Cardiac septum (tissue), 1 donor: Measurements from ENCODE around the gene B9D2. TPM values are rescaled to one million over a fixed set of nuclear protein-coding genes. Genes with fewer than 3 reads are reported as not detected.
"Not testable (repeated sequence)": the region's sequence is repeated elsewhere in the genome, so short reads cannot be mapped to it uniquely, and the experiment has no call there.

Experiments used
- DNase-seq: peaks from one replicate; pipeline ENCODE4 v3.0.0-alpha.2; 2020; ENCODE audit warnings: low spot score
- intact Hi-C: fragments of 100-400 bp; cut with DNase I; formaldehyde crosslinking; loops from one replicate; pipeline ENCODE4 v1.14.0; 2022
- total RNA-seq: library from RNA; stranded (reverse); fragmentation: NEBNext Ultra II Directional; extraction: Animal tissue kit (Norgen Biotek cat#: 25700); gene quantifications from one replicate; pipeline ENCODE4 v1.2.1, GENCODE V29; 2021
- donor health status: DM: no; HTN: no; CAD: no.

B9D2 gene
- total RNA-seq, 1 donor from 2014 or later, result 1.9 TPM

DNA sequence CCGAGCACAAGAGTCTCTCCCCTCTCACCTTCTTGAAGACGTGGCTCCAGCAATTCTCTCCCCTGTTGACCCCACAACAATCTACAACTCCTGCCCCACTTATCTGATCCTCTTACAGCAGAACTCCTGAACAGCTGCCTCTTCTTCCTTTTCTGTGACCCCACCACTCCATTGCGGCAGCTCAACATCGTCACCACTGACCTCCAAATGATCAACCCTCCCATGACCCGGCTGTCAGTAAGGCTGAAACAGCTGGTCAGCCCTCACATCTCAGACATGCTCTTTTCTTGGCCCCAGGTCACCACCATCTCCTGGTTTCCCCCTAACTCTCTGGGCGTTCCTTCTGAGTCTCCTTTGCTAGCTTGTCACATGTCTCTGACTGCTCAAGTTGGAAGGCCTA is 31.4 kb upstream of the B9D2 start:
- intact Hi-C loops, result loop anchor here (5.0 kb wide), 1 partner anchor 33 kb away; the partner anchor contains the start of gene B9D2
- no peak for DNase-seq

DNA sequence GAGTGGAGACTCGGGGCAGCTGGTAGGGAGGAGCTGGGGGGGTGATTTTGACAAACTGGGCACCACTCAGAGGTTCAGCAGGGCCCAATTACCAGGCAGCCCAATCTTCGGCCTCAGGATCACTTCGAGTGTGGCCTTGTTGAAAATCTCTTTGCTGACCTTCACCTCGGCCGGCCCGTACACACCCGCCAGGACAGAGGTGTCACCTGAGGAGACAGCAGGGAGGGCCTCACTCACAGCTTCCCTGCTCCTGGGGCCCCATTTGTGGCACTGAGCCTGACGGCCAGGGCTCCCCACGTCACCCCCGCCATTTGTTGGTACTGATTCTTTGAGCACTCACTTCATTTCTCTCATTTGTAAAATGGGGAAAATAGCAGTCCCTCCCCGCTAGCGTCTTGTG is 28.8 kb upstream of the B9D2 start:
- DNase-seq, result no peak
- intact Hi-C loops, result no loop called here

DNA sequence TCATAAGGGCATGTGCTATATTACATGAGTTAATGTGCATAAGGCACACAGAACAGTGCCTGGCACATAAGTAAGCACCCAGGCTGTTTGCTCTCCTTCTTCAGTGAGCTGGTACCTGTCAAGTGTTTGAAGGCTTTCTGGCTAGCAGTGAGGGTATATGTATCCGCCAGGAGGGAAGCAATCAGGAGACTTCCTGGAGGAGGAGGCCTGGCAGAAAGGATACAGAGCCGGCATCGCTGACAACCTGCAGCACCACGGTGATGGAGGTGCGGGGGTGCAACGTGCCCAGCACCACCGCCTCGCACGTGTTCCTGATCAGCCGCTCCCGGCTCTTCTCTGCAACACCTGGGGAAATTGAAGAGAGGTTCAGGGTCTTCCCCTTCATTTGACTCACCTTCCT is 27.7 kb upstream of the B9D2 start:
- no peak for DNase-seq
- intact Hi-C loops, result no loop called here

DNA sequence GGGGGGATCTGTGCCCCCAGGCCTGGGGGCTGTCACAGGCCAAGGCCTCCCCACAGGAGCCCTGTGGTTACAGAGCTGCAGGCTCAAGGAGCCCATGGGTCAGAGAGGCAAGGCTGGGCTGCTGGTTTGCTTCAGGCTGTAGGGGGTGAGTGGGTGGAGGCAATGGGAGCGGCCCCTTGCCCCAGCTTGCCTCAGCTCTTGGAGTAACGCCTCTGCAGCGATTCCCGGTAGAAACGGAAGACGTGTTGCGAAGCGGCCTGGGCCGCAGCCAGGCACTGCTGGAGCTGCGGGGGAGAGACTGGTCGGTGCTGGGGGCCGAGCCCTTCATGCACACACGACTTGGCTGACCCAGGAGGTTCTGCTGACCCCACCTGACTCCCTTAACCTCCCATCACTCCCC is 22.5 kb upstream of the B9D2 start:
- DNase-seq, result no peak
- intact Hi-C loops, result no loop called here

DNA sequence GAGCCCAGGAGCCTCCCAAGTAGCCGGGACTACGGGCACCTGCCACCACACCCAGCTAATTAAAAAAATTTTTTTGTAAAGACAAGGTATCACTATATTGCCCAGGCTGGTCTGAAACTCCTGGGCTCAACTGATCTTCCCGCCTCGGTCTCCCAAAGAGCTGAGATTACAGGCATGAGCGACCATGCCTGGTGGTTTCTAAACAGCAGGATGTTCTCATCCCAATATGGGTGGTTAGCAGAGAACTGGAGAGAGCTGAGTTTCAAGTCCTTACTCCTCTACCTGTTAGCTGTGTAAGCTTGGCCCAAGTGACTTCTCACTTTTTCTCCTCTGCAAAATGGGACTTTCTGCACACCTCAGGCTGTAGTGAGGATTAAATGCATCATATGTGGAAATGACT is 20.4 kb upstream of the B9D2 start:
- no peak for DNase-seq
- intact Hi-C loops, result no loop called here

DNA sequence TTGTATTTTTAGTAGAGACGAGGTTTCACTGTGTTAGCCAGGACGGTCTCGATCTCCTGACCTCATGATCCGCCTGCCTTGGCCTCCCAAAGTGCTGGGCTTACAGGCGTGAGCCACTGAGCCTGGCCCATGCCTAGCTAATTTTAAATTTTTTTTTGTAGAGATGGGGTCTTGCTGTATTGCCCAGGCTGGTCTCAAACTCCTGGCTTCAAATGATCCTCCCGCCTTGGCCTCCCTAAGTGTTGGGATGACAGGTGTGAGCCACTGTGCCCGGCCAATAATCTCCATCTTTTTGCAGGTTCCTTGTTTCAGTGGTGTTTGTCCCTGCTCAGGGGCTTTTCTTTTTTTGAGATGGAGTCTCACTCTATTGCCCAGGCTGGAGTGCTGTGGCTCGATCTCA is 17.6 kb upstream of the B9D2 start:
- DNase-seq, intact Hi-C loops: not testable (repeated sequence)

DNA sequence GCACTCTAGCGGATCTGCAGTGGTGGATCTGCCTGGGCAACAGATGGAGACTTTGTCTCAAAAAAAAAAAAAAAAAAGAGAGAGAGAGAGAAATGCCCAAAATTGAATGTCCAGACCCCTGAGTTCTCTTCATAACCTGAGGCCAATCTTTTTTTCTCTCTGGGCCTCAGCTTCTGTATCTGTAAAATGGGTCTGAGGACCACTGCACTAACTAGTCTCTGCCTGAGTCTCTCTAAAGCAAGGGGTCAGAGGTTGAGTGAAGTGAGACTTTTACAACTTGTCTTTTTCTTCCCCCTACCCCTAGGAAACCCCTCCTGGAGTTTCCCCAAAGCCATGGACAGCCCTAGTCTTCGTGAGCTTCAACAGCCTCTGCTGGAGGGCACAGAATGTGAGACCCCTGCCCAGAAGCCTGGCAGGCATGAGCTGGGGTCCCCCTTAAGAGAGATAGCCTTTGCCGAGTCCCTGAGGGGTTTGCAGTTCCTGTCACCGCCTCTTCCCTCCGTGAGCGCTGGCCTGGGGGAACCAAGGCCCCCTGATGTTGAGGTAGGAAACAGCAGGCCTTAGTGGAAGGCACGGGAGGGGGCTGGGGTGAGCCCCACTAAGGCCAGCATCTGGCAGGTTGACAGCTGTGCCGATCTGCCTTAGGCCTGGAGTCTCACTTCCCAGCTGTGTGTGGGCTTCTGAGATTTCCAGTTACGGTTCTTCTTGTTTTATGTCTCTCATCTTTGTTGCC is 14.2 kb upstream of the B9D2 start:
- no peak for DNase-seq
- intact Hi-C loops, result no loop called here

DNA sequence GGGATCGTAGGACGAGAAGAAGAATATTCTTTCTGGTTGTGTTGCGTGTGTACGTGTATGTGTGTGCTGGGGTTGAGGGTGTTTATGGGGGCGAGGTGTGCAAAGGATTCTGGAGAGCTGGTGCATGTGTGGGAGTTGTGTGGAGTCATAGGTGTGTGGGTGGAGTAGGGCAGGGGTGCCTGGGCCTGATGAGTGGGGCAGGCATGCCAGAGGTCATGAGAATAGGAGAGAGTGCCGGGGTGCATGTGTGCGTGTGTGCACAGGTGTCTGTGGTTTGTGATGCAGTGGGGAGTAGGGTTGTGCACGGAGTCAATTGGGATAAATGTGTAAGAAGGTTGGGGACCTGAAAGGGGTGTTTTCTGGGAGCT is 13.0 kb upstream of the B9D2 start:
- intact Hi-C loops, result no loop called here
- no peak for DNase-seq

DNA sequence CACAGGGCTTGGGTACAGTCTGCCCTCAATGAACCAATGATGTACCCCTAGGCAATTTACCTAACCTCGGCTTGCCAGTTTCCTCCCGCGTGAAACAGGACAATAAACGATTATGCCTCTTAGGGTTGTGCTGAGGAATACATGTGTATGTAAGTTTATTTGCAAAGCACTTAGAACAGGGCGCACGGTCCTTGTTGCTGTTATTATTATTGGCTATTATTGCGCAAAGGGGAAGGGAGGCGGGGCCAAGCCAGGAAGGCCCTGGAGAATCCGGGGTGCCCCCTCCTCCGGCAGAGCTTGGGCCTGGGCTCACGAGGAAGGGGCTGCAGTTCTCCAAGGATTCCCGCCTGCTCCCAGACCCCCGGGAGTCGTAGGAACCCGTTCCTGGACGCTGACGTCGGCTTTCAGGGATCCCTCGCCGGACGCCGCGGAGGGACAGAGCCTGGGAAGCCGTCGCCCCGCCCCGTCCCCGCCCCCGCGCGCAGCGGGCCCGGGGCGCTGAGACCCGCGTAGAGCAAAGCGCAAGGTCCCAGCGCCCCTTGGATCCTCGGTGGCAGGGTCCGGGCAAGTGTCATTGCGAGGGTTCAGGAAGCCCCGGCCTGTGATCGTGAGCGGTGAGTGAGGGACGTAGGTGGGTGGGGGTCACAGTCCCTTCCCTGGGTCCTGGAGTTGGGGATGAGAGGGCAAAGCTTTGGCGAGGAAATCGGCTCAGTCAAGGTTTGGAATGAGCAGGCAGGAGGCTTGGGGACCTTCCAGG is 12.5 kb upstream of the B9D2 start, which contains the start of gene TMEM91:
Gene TMEM91 (plus strand): TSS at position 293 of the 757 bp plus-strand sequence. CDS start 1,777 bp downstream, outside the sequence.
- intact Hi-C loops, result no loop called here

DNA sequence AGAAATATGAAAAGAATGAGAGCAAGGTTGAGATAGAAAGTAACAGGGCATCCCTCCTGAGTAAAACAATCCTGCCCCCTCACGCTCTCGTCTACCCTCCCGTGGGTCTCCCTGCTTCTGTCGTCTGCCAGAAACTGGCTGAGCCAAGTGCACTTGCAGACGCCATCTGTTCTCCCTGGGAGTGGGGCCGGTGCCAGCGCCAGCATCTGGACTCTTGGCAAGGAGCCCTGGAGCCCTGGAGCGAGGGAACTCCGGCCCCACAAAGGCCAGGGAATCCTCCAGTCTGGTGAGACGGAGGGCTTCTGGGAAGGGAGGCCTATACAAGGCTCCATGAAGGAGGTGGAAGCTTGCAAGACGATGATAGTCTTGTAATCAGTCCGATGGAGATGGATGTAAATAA is 10.0 kb upstream of the B9D2 start:
- DNase-seq, result no peak
- intact Hi-C loops, result no loop called here

More for the DNA sequence above, 12.5 kb upstream of the B9D2 start, which contains the start of gene TMEM91:
- peak; percentile 81 for DNase-seq

DNA sequence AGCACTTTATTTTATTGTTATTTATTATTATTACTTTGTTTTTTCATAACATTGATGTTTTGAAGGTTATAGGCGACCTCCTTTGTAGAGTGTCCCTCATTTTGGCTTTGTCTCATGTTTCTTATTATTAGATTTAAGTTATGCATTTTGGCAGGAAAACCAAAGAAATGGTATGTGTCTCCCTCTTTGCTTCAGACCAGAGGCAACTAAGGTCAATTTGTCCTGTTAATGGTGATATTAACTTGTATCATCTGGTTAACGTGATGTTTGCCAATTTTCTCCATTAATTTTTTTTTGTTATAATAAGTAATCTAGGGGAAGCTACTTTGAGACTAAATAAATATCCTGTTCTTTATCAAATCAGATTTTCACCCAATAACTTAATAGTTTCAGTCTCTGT is 8.6 kb upstream of the B9D2 start:
- DNase-seq, result no peak
- intact Hi-C loops, result no loop called here

DNA sequence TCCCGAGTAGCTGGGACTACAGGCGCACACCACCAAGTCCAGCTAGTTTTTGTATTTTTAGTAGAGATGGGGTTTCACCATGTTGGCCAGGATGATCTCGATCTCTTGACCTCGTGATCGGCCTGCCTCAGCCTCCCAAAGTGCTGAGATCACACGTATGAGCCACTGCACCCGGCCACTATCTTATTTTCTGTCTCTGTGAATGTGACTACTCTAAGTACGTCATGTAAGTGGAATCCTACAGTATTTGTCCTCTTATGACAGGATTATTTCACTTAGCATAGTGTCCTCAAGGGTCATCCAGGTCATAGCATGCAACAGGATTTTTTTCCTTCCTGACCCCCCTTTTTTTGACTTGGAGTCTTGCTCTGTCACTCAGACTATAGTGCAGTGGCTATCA is 7.6 kb upstream of the B9D2 start:
- intact Hi-C loops, result no loop called here
- DNase-seq, result no peak

DNA sequence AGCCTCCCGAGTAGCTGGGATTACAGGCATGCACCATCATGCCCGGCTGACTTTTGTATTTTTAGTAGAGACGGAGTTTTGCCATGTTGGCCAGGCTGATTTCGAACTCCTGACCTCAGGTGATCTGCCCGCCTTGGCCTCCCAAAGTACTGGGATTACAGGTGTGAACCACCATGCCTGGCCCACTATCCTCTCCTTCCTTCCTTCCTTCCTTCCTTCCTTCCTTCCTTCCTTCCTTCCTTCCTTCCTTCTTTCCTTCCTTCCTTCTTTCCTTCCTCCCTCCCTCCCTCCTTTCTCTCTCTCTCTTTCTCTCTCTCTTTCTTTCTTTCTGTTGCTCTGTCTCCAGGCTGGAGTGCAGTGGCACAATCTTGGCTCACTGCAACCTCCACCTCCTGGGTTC is 7.2 kb upstream of the B9D2 start:
- intact Hi-C loops, result not testable (repeated sequence)

DNA sequence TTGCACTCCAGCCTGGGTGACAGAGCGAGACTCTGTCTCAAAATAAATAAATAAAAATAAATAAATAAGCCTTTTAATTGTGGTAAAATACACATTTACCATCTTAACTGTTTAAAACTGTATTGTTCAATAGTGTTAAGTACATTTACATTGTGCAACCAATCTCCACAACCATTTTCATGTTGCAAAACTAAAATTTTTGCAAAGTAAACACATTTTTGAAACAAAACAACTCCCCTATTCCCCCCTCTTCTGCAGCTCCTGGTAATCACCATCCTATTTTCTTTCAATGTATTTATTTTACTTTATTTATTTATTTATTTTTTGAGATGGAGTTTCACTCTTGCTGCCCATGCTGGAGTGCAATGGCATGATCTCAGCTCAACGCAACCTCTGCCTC is 5.8 kb upstream of the B9D2 start:
- no peak for DNase-seq
- intact Hi-C loops, result no loop called here

More for the DNA sequence above, 7.2 kb upstream of the B9D2 start:
- not testable (repeated sequence) for DNase-seq

DNA sequence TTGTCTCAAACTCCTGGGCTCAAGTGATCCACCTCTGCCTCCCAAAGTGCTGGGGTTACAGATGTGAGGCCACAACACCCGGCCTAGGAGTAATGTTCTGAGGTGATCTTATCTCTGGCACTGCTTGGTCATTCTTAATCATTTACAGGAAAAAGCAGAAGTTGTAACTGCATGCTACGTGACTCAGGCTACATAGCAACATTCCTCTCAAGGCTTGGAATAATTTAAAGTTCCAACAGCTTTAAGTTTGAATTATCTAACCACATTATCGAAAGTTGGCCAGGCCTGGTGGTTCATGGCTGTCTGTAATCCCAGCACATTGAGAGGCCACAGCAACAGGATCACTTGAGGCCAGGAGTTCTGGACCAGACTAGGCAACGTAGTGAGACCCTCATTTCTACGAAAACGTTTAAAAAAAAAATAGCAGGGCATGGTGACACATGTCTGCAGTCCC is 3.9 kb upstream of the B9D2 start:
- intact Hi-C loops, result no loop called here
- no peak for DNase-seq

DNA sequence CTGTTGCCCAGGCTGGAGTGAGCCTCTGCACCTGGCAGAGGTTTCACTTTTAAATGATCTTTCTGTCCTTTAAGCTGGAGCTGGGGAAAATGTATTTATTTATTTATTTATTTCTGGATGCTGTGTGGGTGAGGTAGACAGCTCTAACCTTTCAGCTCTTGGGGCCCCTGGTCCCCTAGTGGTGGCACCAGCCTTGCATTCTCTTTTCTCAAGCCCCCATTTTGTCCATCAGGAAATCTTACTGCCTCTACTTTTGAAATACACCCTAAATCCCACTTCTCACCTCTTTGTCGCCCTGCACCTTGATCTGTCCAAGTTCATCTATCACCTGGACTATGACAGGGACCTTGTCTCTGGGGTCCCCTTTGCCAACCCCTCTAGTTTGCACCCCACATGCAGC is 2.1 kb upstream of the B9D2 start:
- intact Hi-C loops, result no loop called here
- DNase-seq, result no peak

DNA sequence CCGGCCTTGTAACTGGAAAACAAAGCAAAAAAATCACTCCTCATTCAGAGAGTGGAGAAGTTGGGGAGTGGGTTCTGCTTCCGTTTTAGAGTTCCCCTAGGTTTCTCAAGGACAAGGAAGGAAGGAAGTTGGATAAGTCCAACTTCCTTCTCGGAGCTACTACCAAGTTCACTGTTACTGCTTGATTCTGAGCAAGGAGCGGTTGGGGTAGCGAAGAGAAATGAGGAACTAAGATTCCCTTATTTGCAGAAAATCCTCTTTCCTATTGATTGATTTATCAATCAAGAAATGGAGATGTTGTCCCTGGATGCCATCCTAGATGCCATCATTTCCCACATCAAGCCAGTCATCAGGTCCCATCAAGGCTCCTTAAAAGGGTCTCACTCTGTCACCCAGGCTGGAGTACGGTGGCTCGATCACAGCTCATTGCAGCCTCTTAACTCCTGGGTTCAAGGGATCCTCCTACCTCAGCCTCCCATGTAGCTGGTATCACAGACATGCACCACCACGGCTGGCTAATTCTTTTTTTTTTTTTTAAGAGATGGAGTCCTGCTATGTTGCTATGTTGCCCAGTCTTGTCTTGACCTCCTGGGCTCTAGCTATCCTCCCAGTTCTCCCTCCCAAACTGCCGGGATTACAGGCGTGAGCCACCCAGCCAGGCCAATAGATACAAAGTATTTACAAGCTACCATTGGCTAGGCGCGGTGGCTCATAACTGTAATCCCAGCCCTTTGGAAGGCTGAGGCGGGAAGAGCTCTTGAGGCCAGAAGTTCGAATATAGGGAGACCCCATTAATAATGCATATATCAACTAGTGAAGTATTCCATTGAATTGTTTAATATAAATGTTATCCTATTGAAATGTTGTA is 809 bp upstream of the B9D2 start:
- intact Hi-C loops, result loop anchor here (5.0 kb wide), 1 partner anchor 33 kb away; the partner anchor contains the start of genes BCKDHA and EXOSC5
- no peak for DNase-seq

DNA sequence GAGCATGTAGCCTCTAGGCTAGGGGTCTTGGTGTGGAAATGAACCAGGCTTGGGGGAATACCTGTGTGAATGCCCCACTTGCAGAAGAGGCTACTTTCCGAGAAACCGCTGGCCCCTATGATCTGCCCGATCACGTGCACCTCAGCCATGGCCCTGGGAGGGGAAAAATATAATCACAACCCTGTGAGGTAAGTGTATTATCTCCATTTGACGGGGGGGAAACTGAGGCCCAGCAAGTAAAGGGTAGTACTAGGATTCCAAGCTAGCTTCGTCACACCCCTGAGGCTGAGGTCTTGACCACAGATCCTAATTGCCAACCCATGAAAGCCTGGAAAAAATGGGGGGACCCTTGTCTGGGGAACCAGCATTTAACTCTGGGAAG is 587 bp downstream of the B9D2 start:
- intact Hi-C loops, result loop anchor here (5.0 kb wide), 1 partner anchor 34 kb away; the partner anchor contains the start of genes BCKDHA and EXOSC5
- DNase-seq, result no peak

DNA sequence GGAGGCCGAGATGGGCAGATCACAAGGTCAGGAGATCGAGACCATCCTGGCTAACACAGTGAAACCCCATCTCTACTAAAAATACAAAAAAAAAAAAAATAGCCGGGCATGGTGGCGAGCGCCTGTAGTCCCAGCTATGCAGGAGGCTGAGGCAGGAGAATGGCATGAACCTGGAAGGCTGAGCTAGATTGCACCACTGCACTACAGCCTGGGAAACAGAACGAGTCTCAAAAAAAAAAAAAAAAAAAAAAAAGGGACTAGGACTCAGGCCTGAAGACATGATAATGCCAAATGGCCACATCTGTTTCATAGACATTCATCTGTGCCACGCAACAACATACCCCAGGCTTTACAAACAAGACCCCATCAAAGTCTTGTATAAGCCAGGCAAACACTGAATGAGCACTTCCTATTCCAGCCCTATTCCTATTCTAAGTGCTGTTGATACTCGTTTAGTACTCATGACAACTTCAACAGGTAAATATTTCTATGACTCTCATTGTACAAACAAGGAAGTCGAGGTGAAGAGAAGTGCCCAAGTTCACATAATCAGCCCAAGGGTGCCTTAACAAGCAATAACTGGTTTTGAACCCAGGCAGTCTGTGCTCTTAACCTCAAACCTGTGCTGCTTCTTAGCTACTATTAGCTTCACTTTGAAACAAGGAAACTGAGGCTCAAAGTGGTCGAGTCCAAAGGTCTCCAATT is 1.7 kb downstream of the B9D2 start:
- intact Hi-C loops, result loop anchor here (5.0 kb wide), 1 partner anchor 35 kb away; the partner anchor contains the start of genes BCKDHA and EXOSC5
- no peak for DNase-seq
